AG04450 (cell line): ENCODE measurements around the gene PPP1R14C. TPM values are rescaled to one million over a fixed set of nuclear protein-coding genes. Genes with fewer than 3 reads are reported as not detected.

Experiments
- CTCF ChIA-PET: fragments of 300-600, 350-600 bp; formaldehyde crosslinking; extraction: SDS; loops from one replicate; lab custom pipeline; 2022; ENCODE audit warnings: antibody characterized with exemption, inconsistent platforms; lab: Charles Lee
- POLR2A ChIA-PET: fragments of 350-600 bp; formaldehyde crosslinking; extraction: SDS; loops from one replicate; lab custom pipeline; 2021; ENCODE audit warnings: antibody characterized with exemption, inconsistent platforms; lab: Yijun Ruan, JAX
- DNase-seq: peaks from one replicate; pipeline ENCODE4 v3.0.0-alpha.2; 2011; ENCODE audit warnings: low read depth, low spot score
- H3K27ac ChIP-seq: one replicate; pipeline ENCODE4 v1.5.1; 2012; ENCODE audit warnings: low read depth, low read length, control low read depth
- H3K27me3 ChIP-seq: one replicate; pipeline ENCODE4 v1.6.0; 2012; ENCODE audit warnings: low read length; ENCODE audit not compliant: control insufficient read depth, insufficient read depth
- H3K4me3 ChIP-seq: 2 replicates; pipeline ENCODE4 v1.5.1; 2011; ENCODE audit warnings: mild to moderate bottlenecking, low read depth, low read length, control low read depth
- H3K9me3 ChIP-seq: 2 replicates; pipeline ENCODE4 v1.5.1; 2012; ENCODE audit warnings: low read length; ENCODE audit not compliant: control insufficient read depth, insufficient read depth
- CTCF ChIP-seq: IDR thresholded peaks from 2 replicates; pipeline ENCODE4 v1.5.1; 2011; ENCODE audit warnings: low read depth, low read length, control low read depth, inconsistent platforms
- polyA plus RNA-seq: library from polyadenylated mRNA; depleted of rRNA; stranded (reverse); fragments of >200 nt; gene quantifications from 2 replicates; pipeline ENCODE4 v1.2.3, GENCODE V29; 2011

PPP1R14C gene
- polyA plus RNA-seq, 1 experiment: not detected

- no peak for DNase-seq
- ChIA-PET CTCF (no interaction called here), POLR2A (no interaction called here)
- Histone ChIP-seq H3K27ac (no peak overlapping the region), H3K9me3 (no peaks in the 10 kb centered on the region; the same call in 1 of the 2 replicates), H3K27me3 (no peaks in the 10 kb centered on the region), H3K4me3 (no peak overlapping the region)
- TF ChIP-seq CTCF: no peak
Observed at GRCh38 chr6:150175586-150176151, 32.8 kb downstream of the PPP1R14C start.

GRCh38 chr6:150176152-150176551 is 33.3 kb downstream of the PPP1R14C start:
- no peak overlapping the region for H3K4me3 ChIP-seq
- POLR2A ChIA-PET: no interaction called here
- CTCF ChIA-PET: no interaction called here
- no peaks in the 10 kb centered on the region; the same call in 1 of the 2 replicates for H3K9me3 ChIP-seq
- H3K27ac ChIP-seq: no peak overlapping the region
- H3K27me3 ChIP-seq: no peaks in the 10 kb centered on the region
- TF ChIP-seq CTCF: no peak
- no peak for DNase-seq

GRCh38 chr6:150176659-150177058 is 33.8 kb downstream of the PPP1R14C start:
- H3K9me3 ChIP-seq: no peaks in the 10 kb centered on the region; the same call in 1 of the 2 replicates
- H3K4me3 ChIP-seq: no peak overlapping the region
- no peaks in the 10 kb centered on the region for H3K27me3 ChIP-seq
- CTCF ChIA-PET: no interaction called here
- POLR2A ChIA-PET: no interaction called here
- no peak for DNase-seq
- TF ChIP-seq CTCF: no peak
- no peak overlapping the region for H3K27ac ChIP-seq

GRCh38 chr6:150177259-150177951 is 34.6 kb downstream of the PPP1R14C start:
- ChIA-PET POLR2A (no interaction called here), CTCF (no interaction called here)
- Histone ChIP-seq H3K27ac (no peak overlapping the region), H3K27me3 (no peaks in the 10 kb centered on the region), H3K4me3 (no peak overlapping the region), H3K9me3 (no peaks in the 10 kb centered on the region; the same call in 1 of the 2 replicates)
- DNase-seq: no peak
- no peak for TF ChIP-seq CTCF

GRCh38 chr6:150177952-150178520 is 35.2 kb downstream of the PPP1R14C start:
- ChIA-PET CTCF (no interaction called here), POLR2A (no interaction called here)
- no peak for TF ChIP-seq CTCF
- Histone ChIP-seq H3K27ac (no peak overlapping the region), H3K4me3 (no peak overlapping the region), H3K27me3 (no peaks in the 10 kb centered on the region), H3K9me3 (no peaks in the 10 kb centered on the region; the same call in 1 of the 2 replicates)
- DNase-seq: no peak
